GM23338 (cell line): ENCODE measurements around the gene ADIPOR1. TPM values are rescaled to one million over a fixed set of nuclear protein-coding genes. Genes with fewer than 3 reads are reported as not detected.

Source experiments
- ATAC-seq: fragments of 200-7000 bp; cut with Tn5 transposase; 3 replicates; pipeline ENCODE4 v1.9.1; 2020
- DNase-seq: peaks from one replicate; pipeline ENCODE4 v3.0.0-alpha.2; 2015; ENCODE audit warnings: low spot score
- H2AFZ ChIP-seq: fragments of 200-600 bp; sonication (generic); 2 replicates; pipeline ENCODE4 v1.8.0; 2016; ENCODE audit warnings: antibody characterized with exemption, mild to moderate bottlenecking, moderate library complexity
- H3F3A ChIP-seq: fragments of 200-600 bp; sonication (generic); replicated peaks from 2 replicates; pipeline ENCODE4 v1.8.0; 2017; ENCODE audit warnings: antibody characterized with exemption, mixed run types, low read depth
- H3K27ac ChIP-seq: fragments of 200-600 bp; sonication (generic); 2 replicates; pipeline ENCODE4 v1.6.1; 2016; ENCODE audit warnings: low read depth
- H3K27me3 ChIP-seq: fragments of 200-600 bp; sonication (generic); 2 replicates; pipeline ENCODE4 v1.8.0; 2016; ENCODE audit warnings: mild to moderate bottlenecking, mixed run types, moderate library complexity; ENCODE audit not compliant: insufficient read depth
- H3K36me3 ChIP-seq: fragments of 200-600 bp; sonication (generic); 2 replicates; pipeline ENCODE4 v1.8.0; 2016; ENCODE audit warnings: mild to moderate bottlenecking; ENCODE audit not compliant: insufficient read depth
- H3K4me1 ChIP-seq: fragments of 200-600 bp; sonication (generic); 2 replicates; pipeline ENCODE4 v1.8.0; 2016; ENCODE audit warnings: mild to moderate bottlenecking, moderate library complexity; ENCODE audit not compliant: insufficient read depth
- H3K4me2 ChIP-seq: fragments of 200-600 bp; sonication (generic); 2 replicates; pipeline ENCODE4 v1.7.1; 2017; ENCODE audit warnings: mixed run types
- H3K4me3 ChIP-seq: fragments of 200-600 bp; sonication (generic); 2 replicates; pipeline ENCODE4 v1.6.1; 2016; ENCODE audit warnings: mixed run types
- H3K79me2 ChIP-seq: fragments of 200-600 bp; sonication (generic); replicated peaks from 2 replicates; pipeline ENCODE4 v1.8.0; 2017; ENCODE audit warnings: mild to moderate bottlenecking; ENCODE audit not compliant: insufficient read depth
- H3K9me2 ChIP-seq: fragments of 200-600 bp; sonication (generic); 2 replicates; pipeline ENCODE4 v1.8.0; 2017; ENCODE audit not compliant: insufficient read depth
- H4K20me1 ChIP-seq: fragments of 200-600 bp; sonication (generic); replicated peaks from 2 replicates; pipeline ENCODE4 v1.8.0; 2017; ENCODE audit warnings: mild to moderate bottlenecking; ENCODE audit not compliant: insufficient read depth
- H3K27ac Mint-ChIP-seq: 2 replicates; pipeline ENCODE4 v1.8.0; 2020; ENCODE audit warnings: inconsistent platforms, mild to moderate bottlenecking, moderate library complexity, mixed read lengths
- H3K27me3 Mint-ChIP-seq: 3 replicates; pipeline ENCODE4 v1.8.0; 2022; ENCODE audit warnings: low read depth, mild to moderate bottlenecking, moderate library complexity, mixed read lengths, inconsistent platforms; ENCODE audit not compliant: insufficient read depth, poor library complexity
- H3K36me3 Mint-ChIP-seq: 3 replicates; pipeline ENCODE4 v1.8.0; 2021; ENCODE audit warnings: low read depth, mild to moderate bottlenecking, inconsistent platforms, moderate library complexity, mixed read lengths
- H3K4me1 Mint-ChIP-seq: 3 replicates; pipeline ENCODE4 v1.8.0; 2020; ENCODE audit warnings: mild to moderate bottlenecking, inconsistent platforms, mixed read lengths
- H3K4me3 Mint-ChIP-seq: 3 replicates; pipeline ENCODE4 v1.8.0; 2021; ENCODE audit warnings: moderate library complexity, mild to moderate bottlenecking, inconsistent platforms, mixed read lengths
- H3K9me3 Mint-ChIP-seq: 3 replicates; pipeline ENCODE4 v1.8.0; 2020; ENCODE audit warnings: moderate library complexity, mild to moderate bottlenecking, inconsistent platforms, mixed read lengths
- CREB1 ChIP-seq: fragments of 250-450 bp; sonication (Bioruptor Pico); IDR thresholded peaks from 2 replicates; pipeline ENCODE4 v1.5.0; 2020; ENCODE audit warnings: low read depth, mild to moderate bottlenecking, moderate library complexity
- CTCF ChIP-seq, 2 experiments: fragments of 200-600 bp in 1 of 2; sonication (generic) in 1 of 2; conservative IDR thresholded peaks; 2 replicates each; pipeline versions ENCODE4 v1.5.1 to v1.6.1; 2016 to 2017; ENCODE audit warnings: antibody characterized with exemption in 2 of 2, low read depth in 2 of 2, mild to moderate bottlenecking in 2 of 2, moderate library complexity in 1 of 2
- ETS1 ChIP-seq: IDR thresholded peaks from 2 replicates; pipeline ENCODE4 v1.6.1; 2016; ENCODE audit warnings: antibody characterized with exemption
- EZH2 ChIP-seq: fragments of 200-600 bp; sonication (generic); IDR thresholded peaks from one replicate; pipeline ENCODE4 v1.8.0; 2017; ENCODE audit warnings: antibody characterized with exemption, mild to moderate bottlenecking, low read depth; ENCODE audit not compliant: unreplicated experiment
- EZH2phosphoT487 ChIP-seq: fragments of 200-600 bp; sonication (generic); IDR thresholded peaks from one replicate; pipeline ENCODE4 v1.8.1; 2018; ENCODE audit warnings: antibody characterized with exemption; ENCODE audit not compliant: unreplicated experiment
- JUNB ChIP-seq: IDR thresholded peaks from one replicate; pipeline ENCODE4 v1.6.1; 2016; ENCODE audit warnings: antibody characterized with exemption; ENCODE audit not compliant: unreplicated experiment
- NANOG ChIP-seq: IDR thresholded peaks from 2 replicates; pipeline ENCODE4 v1.6.1; 2016; ENCODE audit warnings: antibody characterized with exemption, borderline replicate concordance
- POLR2AphosphoS5 ChIP-seq: IDR thresholded peaks from 2 replicates; pipeline ENCODE4 v1.6.1; 2016; ENCODE audit warnings: antibody characterized with exemption, low read depth
- REST ChIP-seq: IDR thresholded peaks from one replicate; pipeline ENCODE4 v1.6.1; 2018; ENCODE audit warnings: antibody characterized with exemption; ENCODE audit not compliant: unreplicated experiment
- STAT1 ChIP-seq: IDR thresholded peaks from one replicate; pipeline ENCODE4 v1.6.1; 2016; ENCODE audit warnings: antibody characterized with exemption; ENCODE audit not compliant: unreplicated experiment
- ZNF114 ChIP-seq: fragments of 250-450 bp; sonication (Bioruptor Pico); IDR thresholded peaks from 2 replicates; pipeline ENCODE4 v1.5.0; 2020; ENCODE audit warnings: mild to moderate bottlenecking, moderate library complexity
- ZNF331 ChIP-seq: fragments of 250-450 bp; sonication (Bioruptor Pico); IDR thresholded peaks from 2 replicates; pipeline ENCODE4 v1.5.0; 2020; ENCODE audit warnings: low read depth, mild to moderate bottlenecking, moderate library complexity
- ZNF462 ChIP-seq: fragments of 250-450 bp; sonication (Bioruptor Pico); IDR thresholded peaks from 2 replicates; pipeline ENCODE4 v1.5.0; 2020; ENCODE audit warnings: mild to moderate bottlenecking, moderate library complexity
- polyA plus RNA-seq: library from polyadenylated mRNA; unstranded; fragments of >200 nt; fragmentation: Nextera tagmentation; extraction: Ambion mirVana; gene quantifications from 2 replicates; pipeline ENCODE4 v1.2.1, GENCODE V29; 2016
- total RNA-seq: library from RNA; depleted of rRNA; stranded (reverse); fragments of >200 nt; shearing (Covaris generic); gene quantifications from 2 replicates; pipeline ENCODE4 v1.2.3, GENCODE V29; 2014

The ADIPOR1 gene
- total and polyA plus RNA-seq, 2 experiments from 2014 or later, result 47.2 to 59.1 TPM

- ATAC-seq (no peak), DNase-seq (no peak)
- Histone ChIP-seq H3K9me2 (0 out of 2 replicates have a peak, but pooled peaks cover 4% of the 10 kb centered on the region), H3K4me3 (no peak overlapping the region), H3K27me3 (no peaks in the 10 kb centered on the region), H4K20me1 (no peaks in the 10 kb centered on the region), H3K79me2 (no peaks in the 10 kb centered on the region), H2AFZ (no peak overlapping the region), H3K4me2 (no peak overlapping the region), H3F3A (no peaks in the 10 kb centered on the region), H3K36me3 (no peaks in the 10 kb centered on the region), H3K4me1 (0 out of 2 replicates have a peak, but pooled peaks cover 9% of the 10 kb centered on the region), H3K27ac (no peak overlapping the region)
- H3K4me1 Mint-ChIP-seq, result peaks cover 16% of the 10 kb centered on the region; the same call in 2 of the 3 replicates
- no peak for TF ChIP-seq CREB1 (CRISPR knock-in tag)
- TF ChIP-seq POLR2AphosphoS5, result no peak
- TF ChIP-seq STAT1, result no peak
- TF ChIP-seq JUNB, result no peak
- TF ChIP-seq ZNF114, result no peak
- no peak for TF ChIP-seq NANOG
- no peak for TF ChIP-seq ZNF462 (CRISPR knock-in tag)
- no peak for TF ChIP-seq ETS1
- TF ChIP-seq REST, result no peak
- TF ChIP-seq ZNF331, result no peak
- TF ChIP-seq CTCF (conservative IDR thresholded peaks at IDR 0.05; ENCODE audit: low read depth in 2 of 2), result no peak
- TF ChIP-seq EZH2phosphoT487, result no peak
- TF ChIP-seq EZH2, result no peak
- H3K4me3 Mint-ChIP-seq, result no peak overlapping the region
- H3K9me3 Mint-ChIP-seq, result no peaks in the 10 kb centered on the region; the same call in 2 of the 3 replicates
- no peaks in the 10 kb centered on the region for H3K36me3 Mint-ChIP-seq
- H3K27ac Mint-ChIP-seq, result no peak overlapping the region
- H3K27me3 Mint-ChIP-seq, result no peaks in the 10 kb centered on the region
These were observed 33.0 kb upstream of the ADIPOR1 start for GRCh38 chr1:202991112-202991511.
